Measurements from ENCODE around the gene SETD3.
A peak's percentile ranks its signal among the peaks of the same experiment; 100 is the strongest.

SETD3 gene

DNA sequence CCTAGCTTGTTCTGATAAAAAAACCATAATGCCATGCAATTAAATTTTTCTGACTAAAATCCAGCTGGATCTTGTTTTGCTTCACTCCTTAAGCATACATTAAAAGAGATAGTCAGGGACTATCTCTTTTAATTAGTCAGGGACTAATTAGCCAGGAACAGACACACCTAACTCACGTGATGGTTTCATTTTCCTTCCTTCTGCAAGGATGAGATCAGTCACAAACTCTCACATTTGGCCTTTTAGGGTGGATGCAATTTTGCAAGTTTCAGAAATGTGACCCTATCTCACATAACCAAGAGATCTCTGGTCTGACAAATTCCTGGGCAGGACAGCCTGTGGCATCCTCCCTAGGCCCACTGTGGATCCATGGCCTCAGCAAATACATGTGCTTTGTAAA lies 62.4 kb downstream of the SETD3 start:
- no peak for FAIRE-seq

DNA sequence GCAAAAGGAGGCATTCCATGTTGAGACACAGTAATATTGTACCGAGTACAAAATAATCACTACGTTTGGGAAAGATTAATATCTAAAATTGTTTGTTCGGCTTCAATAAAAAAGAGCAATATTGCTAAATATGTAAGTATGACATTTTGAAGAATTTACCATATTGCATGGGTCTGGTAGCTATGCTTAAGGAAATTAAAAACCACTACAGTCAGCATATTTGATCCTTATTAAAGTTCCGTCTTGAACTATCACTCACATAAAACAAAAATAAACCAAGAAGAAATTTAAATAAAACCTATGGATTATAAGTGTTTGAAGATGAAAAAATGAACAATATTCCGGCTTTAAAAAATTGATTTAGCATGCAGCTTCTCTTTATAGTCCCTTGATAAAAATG lies 63.8 kb downstream of the SETD3 start:
- no peak for FAIRE-seq

DNA sequence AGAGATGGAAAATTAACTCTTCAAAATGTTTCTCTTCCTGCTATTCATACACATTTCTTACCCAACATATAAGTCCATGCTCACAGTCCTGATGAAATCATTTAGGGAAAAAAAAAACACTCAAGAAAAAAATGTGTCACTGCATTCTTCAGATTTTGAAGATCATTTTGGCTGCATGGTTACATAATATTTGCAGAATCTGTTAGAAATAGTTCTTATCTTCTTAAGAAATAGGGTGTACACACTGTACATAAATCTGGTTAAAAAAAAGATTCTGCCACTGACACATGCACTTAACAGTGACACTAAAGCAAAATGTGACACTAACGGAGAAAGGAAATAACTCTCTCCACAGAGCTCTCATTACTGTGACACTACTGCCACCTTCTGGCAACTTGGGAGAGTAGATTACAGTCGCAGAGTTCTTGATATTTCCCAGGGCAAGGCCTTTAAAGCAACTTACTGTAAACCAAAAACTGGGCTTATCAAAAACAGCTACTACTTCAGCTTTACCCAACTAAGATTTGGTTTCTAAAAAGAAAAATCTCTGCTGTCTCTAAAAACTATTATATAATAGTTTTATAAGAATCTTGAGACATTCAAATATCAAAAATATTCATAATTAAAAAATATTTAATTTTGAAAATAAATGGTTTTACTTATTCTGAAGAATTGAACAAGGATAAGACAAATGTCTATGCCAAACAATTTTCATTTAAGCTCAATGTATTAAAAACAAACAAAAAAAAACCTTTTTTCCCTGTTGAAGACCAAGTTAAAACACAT lies 65.0 kb downstream of the SETD3 start:
- FAIRE-seq = peak; percentile 94

DNA sequence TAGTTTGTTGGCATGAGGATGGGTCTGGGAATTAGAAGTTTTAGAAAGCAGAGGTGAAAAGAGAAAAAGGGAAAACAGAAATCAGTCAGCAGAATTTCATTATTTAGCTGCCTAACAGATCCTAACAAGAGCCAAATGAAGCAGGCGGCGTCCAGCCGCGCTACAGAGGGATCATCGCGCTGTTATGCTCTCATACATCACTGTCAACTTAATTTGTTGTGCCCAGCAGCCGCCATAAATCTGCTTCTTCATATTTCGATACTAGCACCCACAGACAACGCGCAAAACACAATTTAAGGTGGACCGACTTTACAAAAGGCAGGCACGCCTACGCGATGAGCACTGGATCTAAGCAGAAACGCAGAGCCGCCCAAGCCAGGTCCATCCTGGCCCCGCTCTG lies 66.7 kb downstream of the SETD3 start:
- no peak for FAIRE-seq

DNA sequence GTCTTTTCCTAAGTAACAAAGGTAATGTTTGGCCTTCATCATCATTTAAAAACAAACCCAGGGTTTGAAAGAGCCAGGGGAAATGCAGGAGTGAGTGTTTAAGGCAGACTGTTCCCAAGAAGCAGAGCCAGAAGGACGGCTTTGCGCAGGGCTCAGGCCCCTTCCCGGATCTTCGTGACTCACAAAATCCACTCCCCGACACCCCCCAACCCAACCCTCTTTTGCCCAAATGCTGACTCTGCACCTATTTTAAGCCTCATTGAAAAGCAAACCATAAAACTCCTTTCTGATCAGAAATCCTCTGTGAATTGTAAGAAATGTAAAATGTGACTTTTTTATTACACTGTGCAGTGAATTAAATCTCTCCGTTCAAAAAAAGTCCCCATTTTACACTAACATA lies 67.5 kb downstream of the SETD3 start:
- FAIRE-seq = no peak

DNA sequence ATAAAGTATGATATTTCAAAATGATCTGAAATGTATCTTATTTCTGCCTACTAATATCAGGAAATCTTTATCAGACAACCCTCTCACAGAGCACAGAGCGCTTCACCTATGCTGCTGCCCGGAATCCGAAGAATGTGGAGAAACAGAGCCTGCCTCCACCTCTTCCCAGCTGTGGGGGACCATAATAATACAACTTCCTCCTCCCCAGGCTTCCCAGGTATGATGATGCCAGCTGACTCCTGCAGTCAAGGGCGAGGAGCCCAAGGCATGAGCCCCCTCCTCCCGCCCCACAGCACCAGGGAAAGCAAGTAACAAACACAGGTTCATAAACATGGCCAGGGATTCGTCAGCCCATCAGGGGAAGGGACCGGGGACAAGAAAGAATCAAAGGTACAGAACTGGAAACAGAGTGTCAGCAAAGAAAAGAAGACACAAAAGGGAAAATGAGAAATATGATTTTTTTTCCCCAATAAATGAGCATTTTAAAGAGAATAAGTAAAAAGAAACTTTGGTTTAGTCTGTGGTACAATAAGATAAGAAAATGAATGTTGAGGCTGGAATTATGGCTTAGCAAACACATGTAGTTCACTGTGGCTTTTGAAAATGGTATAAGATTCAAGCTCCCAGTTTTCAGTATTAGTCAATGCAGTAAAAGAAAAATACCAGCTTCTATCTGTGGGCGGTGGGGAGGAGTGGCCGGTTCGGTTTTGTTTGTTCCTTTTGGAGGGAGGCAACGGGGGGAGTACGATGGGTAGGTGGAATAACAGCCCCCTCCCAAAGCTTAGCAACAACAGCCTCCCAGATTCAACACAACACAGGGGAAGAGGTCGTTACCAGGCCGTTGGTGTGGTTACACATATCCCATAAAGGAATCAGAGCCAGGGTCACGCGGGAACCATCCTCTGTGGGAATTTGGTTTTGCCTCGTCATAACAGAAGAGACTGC lies 68.3 kb downstream of the SETD3 start:
- no peak for FAIRE-seq

DNA sequence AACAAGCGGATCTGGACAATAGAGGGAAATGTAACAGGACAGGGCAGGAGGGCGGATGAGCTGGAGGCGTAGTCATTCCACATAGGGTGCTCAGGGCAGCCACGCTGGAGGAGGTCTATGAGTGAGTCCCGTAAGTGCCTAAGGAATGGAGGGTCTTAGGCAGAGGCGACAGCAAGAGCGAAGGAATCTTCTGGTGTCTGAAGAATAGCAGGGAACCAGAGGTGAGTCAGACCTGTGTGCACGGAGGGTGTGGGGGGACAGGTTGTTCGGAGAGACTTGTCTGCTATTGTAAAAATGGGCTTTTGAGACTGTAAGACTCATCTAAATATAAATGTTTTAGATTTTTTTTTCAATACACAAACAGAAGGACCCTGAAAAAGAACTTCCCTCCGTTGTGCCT lies 70.6 kb downstream of the SETD3 start:
- no peak for FAIRE-seq

DNA sequence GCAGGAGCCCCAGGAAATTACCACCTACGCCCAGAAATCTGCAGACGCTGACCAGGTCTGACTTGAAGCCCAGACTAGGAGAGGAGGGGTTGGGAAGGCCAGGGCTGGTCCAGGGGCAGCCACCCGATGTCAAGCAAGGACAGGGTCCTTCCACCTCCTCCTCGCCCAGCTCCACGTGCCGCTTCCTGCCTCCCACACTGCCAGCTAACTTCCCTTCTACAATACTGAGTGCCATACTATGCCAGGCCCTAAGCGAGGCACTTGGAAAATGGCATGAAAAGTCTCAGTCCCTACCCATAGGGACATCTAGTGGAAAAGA lies 71.7 kb downstream of the SETD3 start:
- no peak for FAIRE-seq

DNA sequence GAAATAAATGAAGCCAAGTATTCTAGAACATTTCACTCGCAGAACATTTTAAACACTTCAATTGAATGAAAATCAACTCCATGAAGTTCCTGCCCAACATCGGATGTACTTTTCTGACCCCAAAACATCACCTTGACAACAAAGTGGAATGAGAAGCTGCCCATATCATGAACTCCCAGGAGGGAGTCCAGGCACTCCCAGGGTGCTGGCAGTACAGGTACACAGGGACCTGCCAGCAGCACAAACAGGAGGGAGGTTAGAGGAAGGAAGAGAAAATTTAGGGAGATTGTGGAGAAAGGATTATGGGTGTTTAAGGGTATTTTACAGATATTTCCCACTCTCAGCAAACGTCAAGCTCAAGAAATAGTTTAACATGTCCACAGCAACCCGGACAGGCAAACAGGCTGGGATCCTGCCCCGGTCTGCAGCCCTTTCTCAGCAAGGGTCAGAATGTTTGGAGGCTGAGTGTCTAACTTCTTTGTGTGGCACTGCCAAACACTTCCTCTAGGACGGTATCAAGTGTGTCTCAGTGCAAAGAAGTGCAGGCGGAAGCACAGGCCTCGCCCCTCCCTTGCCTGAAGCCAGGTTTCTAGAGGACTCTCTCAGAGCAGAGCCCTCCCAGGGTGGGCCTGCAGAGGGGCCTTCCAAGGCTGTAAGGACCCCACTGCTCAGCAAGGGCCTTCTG lies 72.2 kb downstream of the SETD3 start:
- FAIRE-seq = no peak

DNA sequence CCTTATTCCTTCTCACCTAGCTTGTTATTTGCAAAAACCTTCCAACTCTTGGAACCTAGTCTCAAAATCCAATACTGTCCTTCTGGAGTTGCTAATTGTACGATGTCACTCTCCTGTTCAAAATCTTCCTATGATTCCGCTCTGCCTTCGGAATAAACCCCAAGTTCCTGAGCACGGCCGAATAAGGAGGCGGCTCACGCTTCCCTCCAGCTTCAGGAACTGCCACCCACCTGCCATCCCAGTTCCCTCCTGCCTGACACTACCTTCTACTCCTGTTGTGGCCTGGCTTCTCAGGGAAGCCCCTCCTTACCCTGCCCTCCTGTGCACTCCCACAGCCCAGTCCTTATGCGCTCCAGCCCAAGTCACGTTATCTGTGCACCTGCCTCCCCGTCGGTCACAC lies 73.2 kb downstream of the SETD3 start:
- FAIRE-seq = no peak

DNA sequence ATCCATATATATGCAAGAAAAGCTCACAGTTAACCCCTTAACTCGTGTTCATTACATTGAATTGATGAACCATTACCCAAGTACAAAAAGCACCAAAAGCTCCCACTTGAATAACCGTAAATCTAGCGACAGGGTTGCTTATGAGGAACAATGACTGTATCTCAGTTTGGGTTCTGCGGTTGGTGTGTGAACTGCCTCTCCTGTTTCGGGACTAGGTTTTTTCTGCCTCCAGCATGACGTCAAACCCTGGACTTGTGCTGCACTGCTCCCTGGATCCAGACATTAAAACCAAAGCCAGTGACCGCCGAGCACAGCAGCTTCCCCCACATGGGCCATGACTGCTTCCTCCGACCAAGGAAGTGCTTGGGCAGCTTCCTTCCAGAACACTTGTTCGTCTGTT lies 77.7 kb downstream of the SETD3 start:
- FAIRE-seq = no peak

DNA sequence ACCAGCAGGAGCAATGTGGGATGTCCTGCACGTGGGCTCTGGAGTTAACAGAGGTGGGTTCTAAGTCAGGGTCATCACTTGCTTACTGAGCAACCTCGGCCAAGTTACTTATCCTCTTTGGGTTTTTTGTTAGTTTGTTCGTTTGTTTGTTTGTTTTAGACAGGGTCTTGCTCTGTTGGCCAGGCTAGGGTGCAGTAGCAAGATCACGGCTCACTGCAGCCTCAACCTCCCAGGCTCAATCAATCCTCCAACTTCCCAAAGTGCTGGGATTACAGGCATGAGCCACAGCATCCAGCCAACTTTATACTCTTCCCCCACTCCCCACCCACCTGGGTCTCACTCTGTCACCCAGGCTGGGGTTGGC lies 78.4 kb downstream of the SETD3 start:
- FAIRE-seq = no peak

DNA sequence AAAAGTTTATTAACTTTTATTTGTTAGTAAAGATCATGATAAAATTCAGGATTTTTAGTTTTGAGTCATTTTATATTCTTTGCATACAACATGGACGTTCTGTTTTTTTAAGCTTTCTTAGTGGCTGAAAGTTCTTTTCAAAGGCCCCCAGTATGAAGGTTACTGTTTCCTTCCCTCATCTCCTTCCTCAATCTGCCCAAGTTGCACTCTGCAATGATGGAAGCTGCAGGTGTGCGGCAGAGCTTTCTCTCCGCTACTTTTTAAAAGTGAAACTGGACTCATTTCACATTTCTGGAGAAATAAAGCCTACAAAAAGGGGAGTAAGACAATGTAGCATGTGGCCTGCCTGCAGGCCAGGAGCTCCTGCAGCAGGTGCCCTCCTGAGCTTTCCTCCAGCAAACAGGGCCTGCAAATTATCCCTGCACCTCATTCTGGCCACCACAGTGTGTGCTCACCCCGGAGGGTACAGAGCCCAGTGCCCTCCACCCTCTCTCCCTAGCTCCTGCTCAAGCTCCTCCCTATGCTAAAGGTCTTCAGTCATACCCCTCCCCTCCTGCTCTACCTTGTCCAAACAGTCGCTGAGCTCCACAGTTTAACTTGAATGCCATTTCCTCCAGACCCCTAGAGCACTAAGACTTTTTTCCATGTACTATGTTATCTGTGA lies 78.9 kb downstream of the SETD3 start:
- FAIRE-seq = no peak

DNA sequence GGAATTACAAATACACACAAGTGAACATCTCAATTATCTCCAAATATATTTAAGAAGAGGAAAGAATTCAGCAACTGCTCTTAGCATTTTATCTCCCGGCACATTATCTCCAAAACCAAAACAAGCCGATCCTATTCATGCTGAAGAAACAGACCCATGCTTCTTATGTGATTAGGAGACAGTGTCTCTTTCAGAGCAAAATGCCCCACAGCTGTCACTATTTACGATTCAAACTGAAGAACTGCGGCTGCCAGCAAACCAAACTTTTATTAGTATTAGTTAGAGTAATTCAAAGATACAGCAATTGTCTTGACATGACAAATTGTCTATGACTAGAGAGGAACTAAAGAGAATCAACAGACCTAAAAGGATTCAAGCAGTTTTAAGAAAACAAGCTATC lies 79.4 kb downstream of the SETD3 start:
- no peak for FAIRE-seq

DNA sequence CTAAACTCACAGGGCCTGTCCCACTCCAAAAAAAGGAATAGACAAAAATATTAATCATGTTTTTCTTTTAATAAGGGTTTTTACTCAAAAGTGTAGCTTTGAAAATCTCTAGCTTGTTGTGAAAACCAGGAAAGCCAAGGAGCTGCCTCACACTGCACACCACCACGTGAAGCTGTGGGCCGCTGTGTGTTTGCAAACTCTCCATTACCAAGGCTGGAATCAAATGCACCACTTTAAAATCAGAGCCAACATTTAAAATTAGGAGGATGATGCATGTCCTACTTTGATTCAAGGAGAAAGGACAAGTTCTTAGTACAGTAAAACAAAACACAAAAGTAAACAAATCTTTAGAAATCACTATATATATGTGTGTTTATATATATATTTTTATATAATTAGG lies 83.0 kb downstream of the SETD3 start:
- FAIRE-seq = no peak

DNA sequence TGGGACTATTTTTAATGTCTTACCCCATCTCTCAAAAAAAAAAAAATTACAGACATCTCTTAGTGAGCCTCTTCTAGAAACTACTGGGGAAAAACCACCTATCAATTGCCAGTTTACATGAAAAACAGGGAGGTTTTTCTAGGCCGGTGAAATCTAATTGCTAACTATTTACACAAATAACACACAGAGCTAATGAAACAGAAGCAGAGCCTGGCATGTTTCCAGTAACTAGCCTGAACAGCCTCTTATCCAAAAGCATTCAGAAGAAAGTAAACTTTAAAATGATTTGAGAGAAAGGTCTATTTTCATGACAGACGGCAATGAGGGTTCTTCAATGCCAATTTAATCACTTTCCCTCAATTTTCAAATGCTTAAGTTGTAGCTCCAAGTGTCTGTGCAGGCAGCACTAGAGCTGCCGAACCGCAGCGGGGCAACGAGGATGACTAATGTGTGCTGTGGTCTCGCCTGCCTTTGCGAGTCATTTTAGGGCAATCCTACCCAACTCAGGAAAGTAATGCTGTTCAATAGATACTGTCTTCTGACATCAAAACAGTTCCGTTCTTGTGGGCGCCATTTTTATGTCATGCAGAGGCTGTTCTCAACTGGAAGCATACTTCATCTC lies 84.6 kb downstream of the SETD3 start:
- no peak for FAIRE-seq

DNA sequence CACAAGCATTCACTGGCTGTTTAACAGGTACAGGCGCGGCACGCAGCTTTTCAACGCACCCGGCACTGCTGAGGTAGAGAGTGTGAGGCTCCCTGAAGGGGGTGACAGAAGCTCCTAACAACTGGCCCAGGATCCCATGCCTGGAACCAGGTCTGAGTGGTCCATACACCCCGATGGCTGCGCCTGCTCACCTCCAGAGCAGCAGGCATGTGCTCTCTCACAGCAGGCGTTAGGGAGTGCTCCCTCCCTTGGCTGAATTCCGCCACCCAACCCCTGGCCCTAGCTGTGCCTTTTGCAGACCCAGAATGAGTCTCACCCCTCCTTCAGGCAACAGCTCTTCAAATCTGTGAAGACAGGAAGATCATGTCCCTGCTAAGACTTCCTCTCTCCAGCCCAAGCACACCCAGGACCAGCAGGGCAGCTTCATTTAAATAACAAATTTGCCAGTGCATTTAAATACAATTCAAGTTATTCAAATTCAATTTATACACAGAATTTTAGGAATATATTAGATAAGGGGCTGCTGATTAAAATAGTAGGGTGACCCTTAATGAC lies 86.0 kb downstream of the SETD3 start:
- FAIRE-seq = no peak

DNA sequence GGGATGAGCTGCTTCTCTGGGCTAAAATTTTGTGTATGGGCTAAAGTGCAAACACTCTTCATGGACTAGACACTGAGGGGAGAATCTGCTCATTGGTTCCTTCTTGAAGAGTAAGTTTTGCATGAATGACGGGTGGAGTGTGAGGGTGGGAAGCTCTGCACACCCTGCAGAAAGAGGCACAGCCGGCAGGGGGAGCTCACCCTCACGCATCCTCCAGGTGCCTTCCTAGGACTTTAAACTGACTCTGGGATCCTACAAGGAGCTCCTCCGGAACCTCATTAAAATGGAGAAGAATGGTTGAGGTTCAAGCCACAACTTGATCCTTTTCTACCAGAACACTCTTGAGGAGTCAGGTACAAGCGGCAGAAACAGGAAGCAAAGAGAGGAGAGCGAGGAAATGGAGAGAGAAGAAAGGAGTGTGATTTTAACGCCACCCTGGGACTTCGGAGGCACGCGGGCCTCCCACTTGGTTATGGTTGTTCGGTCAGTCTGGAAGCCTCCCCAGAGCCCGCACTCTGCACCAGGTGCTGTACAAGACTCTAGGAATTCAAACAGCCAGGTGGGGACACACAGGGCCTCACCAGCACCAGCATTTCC lies 87.5 kb downstream of the SETD3 start:
- FAIRE-seq = no peak

DNA sequence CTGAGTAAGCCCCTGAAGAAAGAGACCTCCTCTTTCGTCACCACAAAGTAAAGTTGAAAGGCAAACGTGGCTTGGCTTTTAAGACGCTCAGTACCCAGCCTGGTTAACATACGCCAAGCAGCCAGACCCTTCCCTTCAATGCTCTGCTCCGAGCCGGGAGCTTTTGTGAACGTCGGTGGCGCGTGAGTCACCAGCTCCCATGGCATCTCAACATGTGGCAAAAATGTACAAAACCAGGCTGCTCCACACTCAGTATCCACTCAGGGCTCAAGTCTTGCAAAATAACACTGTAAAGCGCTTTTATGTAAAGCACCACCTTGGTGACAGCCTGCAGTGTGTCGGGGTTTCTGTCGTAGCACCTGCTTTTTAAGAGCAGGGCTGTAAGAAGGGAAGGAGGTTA lies 89.0 kb downstream of the SETD3 start:
- no peak for FAIRE-seq

DNA sequence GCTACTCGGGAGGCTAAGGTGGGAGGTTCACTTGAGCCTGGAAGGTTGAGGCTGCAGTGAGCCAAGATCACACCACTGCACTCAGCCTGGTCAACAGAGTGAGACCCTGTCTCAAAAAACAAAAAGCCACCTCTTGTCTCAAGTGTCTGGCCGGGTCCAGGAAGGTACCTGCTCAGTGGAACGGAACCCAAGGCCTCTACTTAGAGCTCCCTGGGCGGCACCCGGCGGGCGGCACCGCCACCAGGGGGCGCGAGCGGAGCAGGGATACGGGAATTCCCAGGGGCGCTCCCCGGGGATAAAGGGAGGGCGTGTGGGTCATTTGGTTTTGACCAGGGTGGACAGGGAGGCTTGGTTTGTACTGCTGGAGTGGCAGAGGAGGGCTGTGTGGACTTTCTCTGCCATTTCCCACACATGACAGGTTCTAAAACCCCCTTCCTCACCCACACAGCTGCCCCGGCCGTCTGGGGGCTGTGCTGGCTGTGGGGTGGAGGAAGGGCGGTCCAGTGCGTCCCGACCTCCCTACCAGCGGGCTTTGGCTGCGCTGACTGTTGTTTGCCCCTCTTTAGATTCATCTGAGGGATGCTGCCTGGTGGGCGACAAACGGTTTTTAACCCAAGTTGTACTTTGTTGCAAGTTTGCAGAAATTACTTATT lies 91.4 kb downstream of the SETD3 start:
- FAIRE-seq = no peak

DNA sequence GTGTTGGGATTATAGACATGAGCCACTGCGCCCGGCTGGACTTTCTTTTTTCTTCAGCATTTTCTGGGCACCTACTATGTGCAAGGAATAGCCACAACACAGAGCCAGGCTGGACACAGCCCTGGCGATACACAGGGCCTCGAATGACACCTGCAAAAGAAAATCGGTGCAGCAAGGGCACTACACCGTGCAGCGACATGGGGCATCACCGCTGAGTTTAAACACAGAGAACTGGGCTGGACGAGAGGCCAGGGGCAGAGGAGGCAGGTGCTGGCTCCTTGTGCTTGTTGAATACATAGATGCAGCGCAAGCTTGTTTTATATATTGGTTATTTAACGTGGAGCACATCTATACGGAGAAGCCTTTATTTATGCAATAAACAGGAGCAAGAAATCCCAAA lies 92.4 kb downstream of the SETD3 start:
- FAIRE-seq = no peak

DNA sequence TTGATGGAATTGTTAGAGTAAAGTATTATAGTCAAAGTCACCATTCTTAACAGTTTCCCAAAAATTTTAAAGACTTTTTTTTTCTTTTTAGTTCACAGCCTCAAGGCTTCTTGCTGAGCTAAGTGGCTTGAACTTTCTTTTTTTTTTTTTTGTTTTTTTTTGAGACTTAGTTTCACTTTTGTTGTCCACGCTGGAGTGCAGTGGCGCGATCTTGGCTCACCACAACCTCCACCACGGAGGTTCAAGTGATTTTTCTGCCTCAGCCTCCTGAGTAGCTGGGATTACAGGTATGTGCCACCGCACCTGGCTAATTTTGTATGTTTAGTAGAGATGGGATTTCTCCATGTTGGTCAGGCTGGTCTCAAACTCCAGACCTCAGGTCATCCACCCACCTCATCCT lies 92.8 kb downstream of the SETD3 start:
- FAIRE-seq = no peak

Data from A204.1 (cell line).